Breast epithelium (tissue), 3 donors: ENCODE measurements around the gene GLYATL3.

Source experiments
- CTCF ChIP-seq, 3 donors: fragments of 450-650 bp; IDR thresholded peaks; one replicate each; pipeline ENCODE4 v1.5.1; 2016 to 2017; ENCODE audit warnings: antibody characterized with exemption in 3 of 3, mild to moderate bottlenecking in 3 of 3, moderate library complexity in 3 of 3
- POLR2A ChIP-seq: fragments of 450-650 bp; IDR thresholded peaks from one replicate; pipeline ENCODE4 v1.6.1; 2016; ENCODE audit warnings: antibody characterized with exemption, mild to moderate bottlenecking, moderate library complexity

- no peak for TF ChIP-seq CTCF (IDR thresholded peaks at IDR 0.05)
- TF ChIP-seq POLR2A, result no peak
These were observed 46.5 kb upstream of the GLYATL3 start for GRCh38 chr6:49453221-49453620.
